Kidney epithelial cell (primary cell): Measurements from ENCODE around the gene PPA2. TPM values are rescaled to one million over a fixed set of nuclear protein-coding genes. Genes with fewer than 3 reads are reported as not detected.
"Not testable (repeated sequence)": the region's sequence is repeated elsewhere in the genome, so short reads cannot be mapped to it uniquely, and the experiment has no call there.

Experiments used
- DNase-seq: peaks from one replicate; pipeline ENCODE4 v3.0.0-alpha.2; 2010; ENCODE audit warnings: low read depth
- H3K27me3 ChIP-seq: 2 replicates; pipeline ENCODE4 v1.6.0; 2011; ENCODE audit warnings: low read length; ENCODE audit not compliant: control insufficient read depth, insufficient read depth
- H3K36me3 ChIP-seq: 2 replicates; pipeline ENCODE4 v1.5.1; 2011; ENCODE audit warnings: low read length; ENCODE audit not compliant: control insufficient read depth, insufficient read depth
- H3K4me3 ChIP-seq: 2 replicates; pipeline ENCODE4 v1.5.1; 2011; ENCODE audit warnings: low read depth, mild to moderate bottlenecking, control low read depth, low read length
- total RNA-seq: library from RNA; depleted of rRNA; stranded (reverse); fragments of >200 nt; gene quantifications from 2 replicates; pipeline ENCODE4 v1.2.3, GENCODE V29; 2015
- TF ChIP-seq, protein P1 (sequence below): IDR thresholded peaks from 2 replicates; pipeline ENCODE4 v1.5.1; 2011; ENCODE audit warnings: mild to moderate bottlenecking, moderate library complexity, low read length, control low read depth, inconsistent platforms; ENCODE audit not compliant: insufficient read depth, poor library complexity, severe bottlenecking

The PPA2 gene
- total RNA-seq, 1 donor from 2014 or later, result 96.3 TPM

DNA sequence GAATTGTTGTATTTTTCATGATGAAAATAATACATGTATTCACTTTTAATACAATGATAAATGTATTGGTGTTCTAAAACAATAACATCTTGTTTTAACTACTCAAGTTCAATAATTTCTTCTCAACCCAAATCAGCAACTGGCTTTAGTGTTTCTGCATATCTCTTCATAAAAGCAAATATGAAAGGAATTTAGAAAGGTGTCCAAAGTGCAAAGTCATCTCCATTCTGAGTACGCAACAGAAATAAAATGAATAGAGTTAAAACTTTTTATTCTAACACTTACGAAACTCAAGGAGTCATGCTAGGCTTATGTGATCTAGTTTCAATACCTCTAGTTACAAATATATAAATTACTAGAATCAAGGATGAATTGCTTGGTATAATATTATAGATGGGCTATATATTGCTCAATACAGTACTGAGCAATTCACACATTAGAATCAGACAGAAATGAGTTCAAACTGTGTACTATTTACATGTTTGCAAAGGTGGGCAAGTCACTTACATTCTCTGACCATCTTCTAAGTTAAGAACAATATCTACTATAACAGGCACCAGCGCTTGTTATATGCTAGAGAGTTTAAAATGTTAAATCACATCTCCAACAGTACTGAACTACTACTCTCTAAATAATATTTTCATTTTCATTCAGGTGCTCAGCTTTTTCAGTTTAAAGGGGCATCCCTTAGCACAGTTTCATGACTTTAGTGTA, 51.5 kb downstream of the PPA2 start:
- H3K36me3 ChIP-seq, result no peaks in the 10 kb centered on the region
- H3K27me3 ChIP-seq, result no peaks in the 10 kb centered on the region
- H3K4me3 ChIP-seq, result no peak overlapping the region
- TF ChIP-seq, protein P1, sequence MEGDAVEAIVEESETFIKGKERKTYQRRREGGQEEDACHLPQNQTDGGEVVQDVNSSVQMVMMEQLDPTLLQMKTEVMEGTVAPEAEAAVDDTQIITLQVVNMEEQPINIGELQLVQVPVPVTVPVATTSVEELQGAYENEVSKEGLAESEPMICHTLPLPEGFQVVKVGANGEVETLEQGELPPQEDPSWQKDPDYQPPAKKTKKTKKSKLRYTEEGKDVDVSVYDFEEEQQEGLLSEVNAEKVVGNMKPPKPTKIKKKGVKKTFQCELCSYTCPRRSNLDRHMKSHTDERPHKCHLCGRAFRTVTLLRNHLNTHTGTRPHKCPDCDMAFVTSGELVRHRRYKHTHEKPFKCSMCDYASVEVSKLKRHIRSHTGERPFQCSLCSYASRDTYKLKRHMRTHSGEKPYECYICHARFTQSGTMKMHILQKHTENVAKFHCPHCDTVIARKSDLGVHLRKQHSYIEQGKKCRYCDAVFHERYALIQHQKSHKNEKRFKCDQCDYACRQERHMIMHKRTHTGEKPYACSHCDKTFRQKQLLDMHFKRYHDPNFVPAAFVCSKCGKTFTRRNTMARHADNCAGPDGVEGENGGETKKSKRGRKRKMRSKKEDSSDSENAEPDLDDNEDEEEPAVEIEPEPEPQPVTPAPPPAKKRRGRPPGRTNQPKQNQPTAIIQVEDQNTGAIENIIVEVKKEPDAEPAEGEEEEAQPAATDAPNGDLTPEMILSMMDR, result no peak
- no peak for DNase-seq

DNA sequence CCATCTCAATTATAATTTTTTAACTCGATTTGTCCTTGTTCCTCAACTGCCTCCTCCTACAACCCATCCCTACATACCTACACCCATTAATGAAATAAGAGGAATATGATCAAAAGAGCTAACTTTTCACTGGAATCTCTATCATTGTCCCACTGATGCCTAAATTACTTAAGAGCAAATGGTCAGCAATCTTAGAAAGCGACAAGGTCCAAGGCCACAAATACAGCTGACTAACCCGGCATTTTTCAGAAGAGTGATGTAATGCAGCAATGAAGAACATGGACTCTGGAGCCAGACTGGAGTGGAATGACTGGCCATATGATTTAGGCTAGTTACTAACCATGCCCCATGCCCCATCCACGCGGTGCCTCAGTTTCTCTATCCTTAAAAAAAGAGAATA, 56.2 kb downstream of the PPA2 start:
- no peaks in the 10 kb centered on the region for H3K27me3 ChIP-seq
- H3K4me3 ChIP-seq, result no peak overlapping the region
- H3K36me3 ChIP-seq, result no peaks in the 10 kb centered on the region
- DNase-seq, result no peak
- TF ChIP-seq, protein P1, result no peak

DNA sequence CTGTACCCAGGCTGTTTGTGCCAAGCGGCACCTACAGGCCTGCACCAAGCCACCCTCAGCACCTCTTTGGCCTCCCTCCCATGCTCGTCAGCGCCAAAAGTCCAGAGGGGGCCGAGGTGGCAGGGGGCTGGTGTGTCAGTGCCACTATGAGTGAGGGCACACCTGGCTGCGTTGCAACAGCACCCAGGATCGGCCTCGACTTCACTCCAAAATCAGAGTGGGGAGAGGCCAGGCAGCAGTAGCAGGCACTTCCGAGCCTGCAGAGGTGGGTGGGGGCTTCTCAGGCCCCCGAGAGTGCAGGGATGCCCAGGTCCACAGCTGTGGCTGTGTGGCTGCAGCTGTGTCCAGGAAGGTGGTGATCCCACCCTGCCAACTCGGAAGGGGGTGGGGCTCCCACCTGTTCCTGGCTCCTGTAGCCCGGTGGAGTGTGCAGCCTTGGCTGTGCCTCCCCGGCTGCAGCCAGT, 58.5 kb downstream of the PPA2 start:
- DNase-seq, result no peak
- no peak overlapping the region for H3K4me3 ChIP-seq
- H3K36me3 ChIP-seq, result no peaks in the 10 kb centered on the region
- H3K27me3 ChIP-seq, result no peaks in the 10 kb centered on the region
- TF ChIP-seq, protein P1, result no peak

DNA sequence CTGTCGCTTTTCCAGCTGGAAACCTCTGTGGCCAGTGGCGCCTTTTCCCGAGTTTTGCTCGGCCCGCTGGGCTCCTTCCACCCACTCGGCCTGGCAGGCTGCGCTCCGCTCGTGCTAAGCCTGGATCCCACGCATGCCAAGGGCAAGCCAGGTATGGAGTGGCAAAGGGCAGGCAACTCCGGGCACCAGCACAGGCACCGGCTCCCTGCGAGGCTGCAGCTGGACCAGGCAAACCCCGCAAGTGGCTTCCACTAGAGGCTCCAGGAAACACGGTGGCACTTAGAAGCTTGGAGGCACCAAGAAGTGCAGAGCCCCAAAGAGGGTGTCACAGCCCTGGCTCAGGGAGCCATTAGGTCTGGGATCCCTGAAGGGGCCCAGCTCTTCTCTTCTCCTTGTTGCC, 59.5 kb downstream of the PPA2 start:
- Histone ChIP-seq H3K27me3 (no peaks in the 10 kb centered on the region), H3K4me3 (no peak overlapping the region), H3K36me3 (no peaks in the 10 kb centered on the region)
- DNase-seq, result no peak
- TF ChIP-seq, protein P1, result no peak

DNA sequence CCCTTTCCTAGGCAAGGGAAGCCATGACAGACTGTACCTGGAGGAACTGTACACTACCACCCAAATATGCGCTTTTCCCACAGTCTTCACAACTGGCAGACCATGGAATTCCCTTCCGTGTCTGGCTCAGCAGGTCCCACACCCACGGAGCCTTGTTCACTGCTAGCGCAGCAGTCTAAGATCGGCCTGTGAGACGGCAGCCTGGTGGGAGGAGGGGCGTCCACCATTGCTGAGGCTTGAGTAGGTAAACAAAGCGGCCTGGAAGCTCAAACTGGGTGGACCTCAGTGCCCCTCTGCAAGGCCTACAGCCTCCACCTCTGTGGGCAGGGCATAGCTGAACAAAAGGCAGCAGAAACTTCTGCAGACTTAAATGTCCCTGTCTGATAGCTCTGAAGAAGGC, 64.7 kb downstream of the PPA2 start:
- DNase-seq, H3K36me3 ChIP-seq, H3K27me3 ChIP-seq, H3K4me3 ChIP-seq: not testable (repeated sequence)

DNA sequence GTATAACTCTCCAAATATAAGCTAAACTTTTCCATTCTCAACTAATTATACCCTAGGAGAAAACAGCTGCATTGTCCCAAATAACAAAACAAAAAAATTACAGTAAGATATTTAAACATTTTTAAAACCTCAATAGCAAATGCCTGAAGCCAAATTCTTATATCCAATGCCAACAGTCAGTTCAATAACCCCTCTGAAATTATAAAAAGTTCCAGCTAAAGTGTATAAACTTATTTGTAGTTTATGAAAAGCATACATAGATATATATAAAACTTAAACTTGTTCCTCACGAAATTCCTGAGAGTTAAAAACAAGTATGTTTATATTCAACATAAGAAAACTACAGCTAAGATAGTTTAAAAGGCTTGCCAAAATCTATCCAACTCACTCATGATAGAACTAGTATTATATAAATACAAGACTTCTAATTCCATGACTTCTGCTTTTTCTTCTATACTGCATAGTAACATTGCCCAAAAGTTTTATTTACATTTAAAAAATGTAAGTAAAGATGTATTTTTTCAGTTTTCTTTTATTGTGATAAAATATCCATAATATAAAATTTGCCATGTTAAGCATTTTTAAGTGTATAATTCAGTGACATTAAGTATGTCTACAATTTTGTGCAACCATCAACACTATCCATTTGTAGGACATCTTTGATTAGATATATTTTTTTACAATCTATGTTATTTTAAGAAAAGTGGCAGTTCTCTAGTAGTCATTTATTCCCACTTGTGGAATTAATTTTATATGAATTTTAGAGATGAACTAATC, 72.8 kb downstream of the PPA2 start:
- no peaks in the 10 kb centered on the region for H3K36me3 ChIP-seq
- no peak overlapping the region for H3K4me3 ChIP-seq
- TF ChIP-seq, protein P1, result no peak
- DNase-seq, result no peak
- no peaks in the 10 kb centered on the region for H3K27me3 ChIP-seq
